ENCODE measurements around the gene VSTM2L.

GRCh38 chr20:37895166-37895565, 7.8 kb upstream of the VSTM2L start:
- TF ChIP-seq, protein P1, sequence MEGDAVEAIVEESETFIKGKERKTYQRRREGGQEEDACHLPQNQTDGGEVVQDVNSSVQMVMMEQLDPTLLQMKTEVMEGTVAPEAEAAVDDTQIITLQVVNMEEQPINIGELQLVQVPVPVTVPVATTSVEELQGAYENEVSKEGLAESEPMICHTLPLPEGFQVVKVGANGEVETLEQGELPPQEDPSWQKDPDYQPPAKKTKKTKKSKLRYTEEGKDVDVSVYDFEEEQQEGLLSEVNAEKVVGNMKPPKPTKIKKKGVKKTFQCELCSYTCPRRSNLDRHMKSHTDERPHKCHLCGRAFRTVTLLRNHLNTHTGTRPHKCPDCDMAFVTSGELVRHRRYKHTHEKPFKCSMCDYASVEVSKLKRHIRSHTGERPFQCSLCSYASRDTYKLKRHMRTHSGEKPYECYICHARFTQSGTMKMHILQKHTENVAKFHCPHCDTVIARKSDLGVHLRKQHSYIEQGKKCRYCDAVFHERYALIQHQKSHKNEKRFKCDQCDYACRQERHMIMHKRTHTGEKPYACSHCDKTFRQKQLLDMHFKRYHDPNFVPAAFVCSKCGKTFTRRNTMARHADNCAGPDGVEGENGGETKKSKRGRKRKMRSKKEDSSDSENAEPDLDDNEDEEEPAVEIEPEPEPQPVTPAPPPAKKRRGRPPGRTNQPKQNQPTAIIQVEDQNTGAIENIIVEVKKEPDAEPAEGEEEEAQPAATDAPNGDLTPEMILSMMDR (IDR thresholded peaks at IDR 0.05; ENCODE audit: poor library complexity, severe bottlenecking) = no peak
- no peak for TF ChIP-seq EP300 (conservative IDR thresholded peaks at IDR 0.05; ENCODE audit: poor library complexity, severe bottlenecking)
- no peak for TF ChIP-seq RAD21 (conservative IDR thresholded peaks at IDR 0.05)
- no peak for TF ChIP-seq TAF1 (IDR thresholded peaks at IDR 0.05; ENCODE audit: low read depth)
- no peak for TF ChIP-seq EZH2 (IDR thresholded peaks at IDR 0.05; ENCODE audit: borderline replicate concordance, insufficient read depth, low read length, poor library complexity, severe bottlenecking)
- no peak for TF ChIP-seq POLR2AphosphoS5 (IDR thresholded peaks at IDR 0.05)
